B cell (primary cell): ENCODE data around the gene TNIP1. TPM values are rescaled to one million over a fixed set of nuclear protein-coding genes. Genes with fewer than 3 reads are reported as not detected.

Experiments
- ATAC-seq: fragments of 200-7000 bp; cut with Tn5 transposase; one replicate; pipeline ENCODE4 v1.10.0; 2021; ENCODE audit warnings: low read depth, mild to moderate bottlenecking, moderate number of reproducible peaks, moderate library complexity
- CTCF ChIA-PET: fragments of 350-600 bp; sonication (Branson Sonifier 250); formaldehyde crosslinking; loops from one replicate; lab custom pipeline; 2021; ENCODE audit warnings: antibody characterized with exemption, inconsistent platforms; lab: Charles Lee
- POLR2A ChIA-PET: fragments of 350-600 bp; sonication (Branson Sonifier 250); formaldehyde crosslinking; loops from one replicate; lab custom pipeline; 2021; ENCODE audit warnings: antibody characterized with exemption; lab: Charles Lee
- DNase-seq: peaks from one replicate; pipeline ENCODE4 v3.0.0; 2013
- H2AFZ ChIP-seq: 2 replicates; pipeline ENCODE4 v1.6.1; 2012; ENCODE audit warnings: mild to moderate bottlenecking, low read depth, low read length; ENCODE audit not compliant: insufficient read depth, poor library complexity, severe bottlenecking
- H3K27ac ChIP-seq, 2 donors: 1 replicate in 1 of 2; 2 replicates in 1 of 2; pipeline ENCODE4 v1.5.1; 2012 to 2013; ENCODE audit warnings: low read length in 2 of 2, mild to moderate bottlenecking in 2 of 2, moderate library complexity in 1 of 2
- H3K27me3 ChIP-seq, 4 experiments: fragments of 200-600 bp in 1 of 4; sonication (generic) in 1 of 4; replicated peaks in 1 of 4; 1 replicate in 2 of 4; 2 replicates in 2 of 4; pipeline versions ENCODE4 v1.6.1 to v1.7.0; 2013 to 2016; ENCODE audit warnings: low read length in 3 of 4, mild to moderate bottlenecking in 2 of 4, mixed read lengths in 1 of 4, moderate library complexity in 1 of 4; ENCODE audit not compliant: insufficient read depth in 4 of 4, control insufficient read depth in 3 of 4; ENCODE audit errors: control extremely low read depth in 1 of 4
- H3K36me3 ChIP-seq, 2 experiments: replicated peaks in 1 of 2; 1 replicate in 1 of 2; 2 replicates in 1 of 2; pipeline versions ENCODE4 v1.6.1 to v1.7.1; 2013; ENCODE audit warnings: low read length in 1 of 2; ENCODE audit not compliant: insufficient read depth in 2 of 2, control insufficient read depth in 1 of 2; ENCODE audit errors: control extremely low read depth in 1 of 2, extremely low read depth in 1 of 2
- H3K4me1 ChIP-seq, 2 donors: fragments of 200-600 bp in 1 of 2; sonication (generic) in 1 of 2; 1 replicate in 1 of 2; 2 replicates in 1 of 2; pipeline versions ENCODE4 v1.5.1 to v1.6.1; 2013 to 2017; ENCODE audit warnings: low read length in 2 of 2; ENCODE audit not compliant: control insufficient read depth in 2 of 2, insufficient read depth in 2 of 2
- H3K4me2 ChIP-seq: replicated peaks from 2 replicates; pipeline ENCODE3; 2012; ENCODE audit warnings: mild to moderate bottlenecking, low read depth, low read length; ENCODE audit not compliant: poor library complexity, severe bottlenecking
- H3K4me3 ChIP-seq, 5 experiments: fragments of 200-600 bp in 1 of 5; sonication (generic) in 1 of 5; 1 replicate in 3 of 5; 2 replicates in 2 of 5; pipeline versions ENCODE4 v1.5.1 to v1.7.0; 2011 to 2016; ENCODE audit warnings: low read length in 4 of 5, mild to moderate bottlenecking in 4 of 5, low read depth in 2 of 5, control low read depth in 1 of 5, moderate library complexity in 1 of 5; ENCODE audit not compliant: insufficient read depth in 1 of 5; ENCODE audit errors: control extremely low read depth in 1 of 5, extremely low read depth in 1 of 5
- H3K79me2 ChIP-seq: fragments of 200-600 bp; sonication (generic); one replicate; pipeline ENCODE4 v1.6.0; 2016; ENCODE audit warnings: low read length; ENCODE audit not compliant: control insufficient read depth, insufficient read depth
- H3K9ac ChIP-seq: fragments of 200-600 bp; sonication (generic); 2 replicates; pipeline ENCODE4 v1.6.1; 2017; ENCODE audit warnings: mild to moderate bottlenecking, low read length, moderate library complexity
- H3K9me3 ChIP-seq, 3 donors: one replicate each; pipeline versions ENCODE4 v1.6.1 to v1.7.1; 2013; ENCODE audit warnings: low read length in 2 of 3; ENCODE audit not compliant: control insufficient read depth in 2 of 3, insufficient read depth in 1 of 3; ENCODE audit errors: control extremely low read depth in 1 of 3
- H4K20me1 ChIP-seq: 2 replicates; pipeline ENCODE4 v1.6.0; 2012; ENCODE audit warnings: mild to moderate bottlenecking, low read length; ENCODE audit not compliant: insufficient read depth, control insufficient read depth, poor library complexity, severe bottlenecking
- H3K27ac Mint-ChIP-seq: one replicate; pipeline ENCODE4 v1.8.0; 2021; ENCODE audit warnings: mixed read lengths
- H3K27me3 Mint-ChIP-seq: one replicate; pipeline ENCODE4 v1.8.0; 2021; ENCODE audit warnings: mixed read lengths
- H3K4me1 Mint-ChIP-seq: one replicate; pipeline ENCODE4 v1.8.0; 2021; ENCODE audit warnings: mixed read lengths
- H3K4me3 Mint-ChIP-seq: one replicate; pipeline ENCODE4 v1.8.0; 2021; ENCODE audit warnings: mixed read lengths
- H3K9me3 Mint-ChIP-seq: one replicate; pipeline ENCODE4 v1.8.0; 2022; ENCODE audit warnings: mixed read lengths; ENCODE audit not compliant: insufficient read depth
- EZH2 ChIP-seq: IDR thresholded peaks from 2 replicates; pipeline ENCODE4 v1.6.1; 2012; ENCODE audit warnings: borderline replicate concordance, low read depth, mild to moderate bottlenecking, moderate library complexity, low read length; ENCODE audit not compliant: insufficient read depth, poor library complexity, severe bottlenecking
- WGBS: methylation state at CpG from one replicate; pipeline ENCODE4 v1.1.5; 2013; ENCODE audit warnings: missing lambda C conversion rate; ENCODE audit not compliant: insufficient coverage; 5-methylcytosine and 5-hydroxymethylcytosine counted together
- intact Hi-C: fragments of 100-400 bp; cut with micrococcal nuclease; formaldehyde crosslinking; loops from one replicate; pipeline ENCODE4 v1.10.0; 2022
- polyA plus RNA-seq: library from polyadenylated mRNA; depleted of rRNA; stranded (reverse); fragments of >200 nt; gene quantifications from 2 replicates; pipeline ENCODE4 v1.2.3, GENCODE V29; 2012
- total RNA-seq, 2 donors: library from RNA; stranded (reverse); fragments of 120-200 nt in 1 of 2; gene quantifications; 1 replicate in 1 of 2; 2 replicates in 1 of 2; pipeline versions ENCODE4 v1.2.3 to v1.2.4, GENCODE V29; 2013 to 2022
- TF ChIP-seq, protein P1 (sequence below): fragments of 200-600 bp; IDR thresholded peaks from one replicate; pipeline ENCODE4 v1.8.0; 2022; ENCODE audit warnings: antibody characterized with exemption, mild to moderate bottlenecking

TNIP1 gene
- total and polyA plus RNA-seq, 2 donors (not counting 1 experiment from before 2014, with no cell fraction given): 108 to 294 TPM

GRCh38 chr5:151029179-151030055, 51.4 kb downstream of the TNIP1 start:
- POLR2A ChIA-PET: no interaction called here
- ATAC-seq: no peak
- H3K9me3 Mint-ChIP-seq: no peaks in the 10 kb centered on the region

DNA sequence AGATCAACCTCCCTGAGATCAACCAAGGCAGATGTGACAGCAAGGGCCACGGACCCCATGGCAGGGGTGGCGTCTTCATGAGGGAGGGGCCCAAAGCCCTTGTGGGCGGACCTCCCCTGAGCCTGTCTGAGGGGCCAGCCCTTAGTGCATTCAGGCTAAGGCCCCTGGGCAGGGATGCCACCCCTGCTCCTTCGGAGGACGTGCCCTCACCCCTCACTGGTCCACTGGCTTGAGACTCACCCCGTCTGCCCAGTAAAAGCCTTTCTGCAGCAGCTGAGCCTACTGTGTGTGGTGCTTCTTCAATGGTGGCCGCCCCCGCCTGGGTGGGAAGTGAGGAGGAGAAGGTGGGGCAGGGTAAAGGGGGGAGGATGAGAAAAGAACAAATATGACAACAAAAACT, 52.1 kb downstream of the TNIP1 start:
- POLR2A ChIA-PET: no interaction called here
- TF ChIP-seq EZH2: no peak
- TF ChIP-seq, protein P1, sequence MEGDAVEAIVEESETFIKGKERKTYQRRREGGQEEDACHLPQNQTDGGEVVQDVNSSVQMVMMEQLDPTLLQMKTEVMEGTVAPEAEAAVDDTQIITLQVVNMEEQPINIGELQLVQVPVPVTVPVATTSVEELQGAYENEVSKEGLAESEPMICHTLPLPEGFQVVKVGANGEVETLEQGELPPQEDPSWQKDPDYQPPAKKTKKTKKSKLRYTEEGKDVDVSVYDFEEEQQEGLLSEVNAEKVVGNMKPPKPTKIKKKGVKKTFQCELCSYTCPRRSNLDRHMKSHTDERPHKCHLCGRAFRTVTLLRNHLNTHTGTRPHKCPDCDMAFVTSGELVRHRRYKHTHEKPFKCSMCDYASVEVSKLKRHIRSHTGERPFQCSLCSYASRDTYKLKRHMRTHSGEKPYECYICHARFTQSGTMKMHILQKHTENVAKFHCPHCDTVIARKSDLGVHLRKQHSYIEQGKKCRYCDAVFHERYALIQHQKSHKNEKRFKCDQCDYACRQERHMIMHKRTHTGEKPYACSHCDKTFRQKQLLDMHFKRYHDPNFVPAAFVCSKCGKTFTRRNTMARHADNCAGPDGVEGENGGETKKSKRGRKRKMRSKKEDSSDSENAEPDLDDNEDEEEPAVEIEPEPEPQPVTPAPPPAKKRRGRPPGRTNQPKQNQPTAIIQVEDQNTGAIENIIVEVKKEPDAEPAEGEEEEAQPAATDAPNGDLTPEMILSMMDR: no peak

More at GRCh38 chr5:151029179-151030055, 51.4 kb downstream of the TNIP1 start:
- WGBS: over 99% methylated on average over 8 of the region's 9 CpGs
- Histone ChIP-seq H3K27me3 (no peaks in the 10 kb centered on the region), H3K4me1 (no peaks in the 10 kb centered on the region), H3K9ac (no peak overlapping the region), H3K9me3 (no peaks in the 10 kb centered on the region), H3K79me2 (no peaks in the 10 kb centered on the region), H3K4me2 (no peak overlapping the region), H3K36me3 (peaks cover 2 to 69% of the 10 kb centered on the region in 2 experiments), H3K4me3 (no peak overlapping the region), H2AFZ (no peak overlapping the region), H3K27ac (no peak overlapping the region), H4K20me1 (peaks cover 28% of the 10 kb centered on the region)
- intact Hi-C loops: no loop called here
- DNase-seq: no peak
- Mint-ChIP-seq H3K4me3 (no peak overlapping the region), H3K27me3 (no peaks in the 10 kb centered on the region), H3K27ac (no peak overlapping the region), H3K4me1 (no peaks in the 10 kb centered on the region)
- TF ChIP-seq EZH2: no peak
- TF ChIP-seq, protein P1: no peak
- CTCF ChIA-PET: interaction anchor here (0.8 to 0.9 kb wide), 2 partner anchors 9 to 86 kb away, joined by 3 read pairs; partner anchors contain the start of gene GPX3

More for the DNA sequence above, 52.1 kb downstream of the TNIP1 start:
- Histone ChIP-seq H3K4me1 (no peaks in the 10 kb centered on the region), H3K79me2 (no peaks in the 10 kb centered on the region), H3K9ac (no peak overlapping the region), H2AFZ (no peak overlapping the region), H3K4me3 (no peak overlapping the region), H4K20me1 (peaks cover 21% of the 10 kb centered on the region), H3K4me2 (no peak overlapping the region), H3K27ac (no peak overlapping the region), H3K27me3 (no peaks in the 10 kb centered on the region), H3K36me3 (peaks cover 0 to 62% of the 10 kb centered on the region in 2 experiments), H3K9me3 (no peaks in the 10 kb centered on the region)
- H3K9me3 Mint-ChIP-seq: no peaks in the 10 kb centered on the region
- no peak overlapping the region for H3K4me3 Mint-ChIP-seq
- H3K27me3 Mint-ChIP-seq: no peaks in the 10 kb centered on the region
- 91% methylated on average over 5 of the region's 8 CpGs for WGBS
- no peaks in the 10 kb centered on the region for H3K4me1 Mint-ChIP-seq
- ATAC-seq (no peak), DNase-seq (no peak)
- intact Hi-C loops: no loop called here
- CTCF ChIA-PET: no interaction called here
- H3K27ac Mint-ChIP-seq: no peak overlapping the region
